Lower lobe of right lung (tissue), 2 donors: ENCODE data around the gene PPP1R9A. TPM values are rescaled to one million over a fixed set of nuclear protein-coding genes. Genes with fewer than 3 reads are reported as not detected.

Source experiments
- ATAC-seq, 2 donors: fragments of 200-7000 bp; cut with Tn5 transposase; one replicate each; pipeline ENCODE4 v1.9.1; 2020 to 2022; ENCODE audit warnings: mild to moderate bottlenecking in 2 of 2, moderate library complexity in 2 of 2
- DNase-seq: peaks from one replicate; pipeline ENCODE4 v3.0.0-alpha.2; 2020
- H3K27ac ChIP-seq: fragments of 200-600 bp; one replicate; pipeline ENCODE4 v1.8.0; 2022
- H3K27me3 ChIP-seq: fragments of 200-600 bp; one replicate; pipeline ENCODE4 v1.8.0; 2022; ENCODE audit warnings: low read depth
- H3K36me3 ChIP-seq: fragments of 200-600 bp; one replicate; pipeline ENCODE4 v1.8.0; 2022; ENCODE audit warnings: mild to moderate bottlenecking
- H3K4me1 ChIP-seq: fragments of 200-600 bp; one replicate; pipeline ENCODE4 v1.8.0; 2022
- H3K4me3 ChIP-seq: fragments of 200-600 bp; one replicate; pipeline ENCODE4 v1.8.0; 2022; ENCODE audit warnings: mild to moderate bottlenecking
- H3K9me3 ChIP-seq: fragments of 200-600 bp; one replicate; pipeline ENCODE4 v1.8.0; 2022
- intact Hi-C: fragments of 100-400 bp; cut with DNase I; formaldehyde crosslinking; loops from one replicate; pipeline ENCODE4 v1.11.0; 2022
- total RNA-seq: library from RNA; stranded (reverse); fragmentation: NEBNext Ultra II Directional; extraction: Animal tissue kit (Norgen Biotek cat#: 25700); gene quantifications from one replicate; pipeline ENCODE4 v1.2.1, GENCODE V29; 2021
- TF ChIP-seq, protein P1 (sequence below): fragments of 200-600 bp; IDR thresholded peaks from one replicate; pipeline ENCODE4 v1.8.0; 2022; ENCODE audit warnings: antibody characterized with exemption, mild to moderate bottlenecking
- donor health status: DM: no; HTN: yes; CAD: no; lungs with severe emphysema.

PPP1R9A gene
- total RNA-seq, 1 donor from 2014 or later: 28.9 TPM

DNA sequence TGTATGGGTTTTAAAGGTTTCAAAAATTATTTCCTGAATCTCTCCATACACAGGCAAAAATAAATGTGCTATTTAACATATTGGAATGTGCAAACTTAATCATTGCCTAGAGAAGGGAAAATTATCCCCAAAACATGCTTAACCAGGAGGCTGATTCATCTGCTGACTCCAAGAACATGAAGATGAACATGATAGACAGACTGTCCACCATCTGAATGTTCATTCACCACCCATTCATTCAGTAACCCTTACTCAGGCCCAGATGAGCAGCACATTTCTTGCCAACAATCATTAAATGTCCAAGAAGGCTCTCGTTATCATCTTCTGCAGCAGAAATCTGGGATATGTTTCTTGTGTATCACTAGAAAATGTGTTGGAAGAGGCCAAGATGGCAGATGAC lies 110.6 kb downstream of the PPP1R9A start:
- no peaks in the 10 kb centered on the region for H3K4me1 ChIP-seq
- TF ChIP-seq, protein P1, sequence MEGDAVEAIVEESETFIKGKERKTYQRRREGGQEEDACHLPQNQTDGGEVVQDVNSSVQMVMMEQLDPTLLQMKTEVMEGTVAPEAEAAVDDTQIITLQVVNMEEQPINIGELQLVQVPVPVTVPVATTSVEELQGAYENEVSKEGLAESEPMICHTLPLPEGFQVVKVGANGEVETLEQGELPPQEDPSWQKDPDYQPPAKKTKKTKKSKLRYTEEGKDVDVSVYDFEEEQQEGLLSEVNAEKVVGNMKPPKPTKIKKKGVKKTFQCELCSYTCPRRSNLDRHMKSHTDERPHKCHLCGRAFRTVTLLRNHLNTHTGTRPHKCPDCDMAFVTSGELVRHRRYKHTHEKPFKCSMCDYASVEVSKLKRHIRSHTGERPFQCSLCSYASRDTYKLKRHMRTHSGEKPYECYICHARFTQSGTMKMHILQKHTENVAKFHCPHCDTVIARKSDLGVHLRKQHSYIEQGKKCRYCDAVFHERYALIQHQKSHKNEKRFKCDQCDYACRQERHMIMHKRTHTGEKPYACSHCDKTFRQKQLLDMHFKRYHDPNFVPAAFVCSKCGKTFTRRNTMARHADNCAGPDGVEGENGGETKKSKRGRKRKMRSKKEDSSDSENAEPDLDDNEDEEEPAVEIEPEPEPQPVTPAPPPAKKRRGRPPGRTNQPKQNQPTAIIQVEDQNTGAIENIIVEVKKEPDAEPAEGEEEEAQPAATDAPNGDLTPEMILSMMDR: no peak
- no peaks in the 10 kb centered on the region for H3K9me3 ChIP-seq
- H3K36me3 ChIP-seq: no peaks in the 10 kb centered on the region
- no peak overlapping the region for H3K27ac ChIP-seq
- intact Hi-C loops: no loop called here
- ATAC-seq: no peak
- H3K4me3 ChIP-seq: no peak overlapping the region
- DNase-seq: no peak
- no peaks in the 10 kb centered on the region for H3K27me3 ChIP-seq

DNA sequence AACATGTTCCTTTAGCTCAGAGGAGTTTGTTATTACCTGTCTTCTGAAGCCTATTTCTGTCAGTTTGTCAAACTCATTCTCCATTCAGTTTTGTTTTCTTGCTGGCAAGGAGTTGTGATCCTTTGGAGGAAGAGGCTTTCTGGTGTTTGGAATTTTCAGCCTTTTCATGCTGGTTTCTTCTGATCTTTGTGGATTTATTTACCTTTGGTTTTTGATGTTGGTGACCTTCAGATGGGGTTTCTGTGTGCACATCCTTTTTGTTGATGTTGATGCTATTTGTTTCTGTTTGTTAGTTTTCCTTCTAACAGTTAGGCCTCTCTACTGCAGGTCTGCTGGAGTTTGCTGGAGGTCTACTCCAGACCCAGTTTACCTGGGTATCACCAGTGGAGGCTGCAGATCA lies 118.6 kb downstream of the PPP1R9A start:
- no peak for ATAC-seq
- intact Hi-C loops: no loop called here
- H3K27me3 ChIP-seq: no peaks in the 10 kb centered on the region
- no peak overlapping the region for H3K27ac ChIP-seq
- H3K4me1 ChIP-seq: peaks cover 5% of the 10 kb centered on the region
- no peak for DNase-seq
- peaks cover 11% of the 10 kb centered on the region for H3K9me3 ChIP-seq
- no peak overlapping the region for H3K4me3 ChIP-seq
- TF ChIP-seq, protein P1: no peak
- H3K36me3 ChIP-seq: no peaks in the 10 kb centered on the region

DNA sequence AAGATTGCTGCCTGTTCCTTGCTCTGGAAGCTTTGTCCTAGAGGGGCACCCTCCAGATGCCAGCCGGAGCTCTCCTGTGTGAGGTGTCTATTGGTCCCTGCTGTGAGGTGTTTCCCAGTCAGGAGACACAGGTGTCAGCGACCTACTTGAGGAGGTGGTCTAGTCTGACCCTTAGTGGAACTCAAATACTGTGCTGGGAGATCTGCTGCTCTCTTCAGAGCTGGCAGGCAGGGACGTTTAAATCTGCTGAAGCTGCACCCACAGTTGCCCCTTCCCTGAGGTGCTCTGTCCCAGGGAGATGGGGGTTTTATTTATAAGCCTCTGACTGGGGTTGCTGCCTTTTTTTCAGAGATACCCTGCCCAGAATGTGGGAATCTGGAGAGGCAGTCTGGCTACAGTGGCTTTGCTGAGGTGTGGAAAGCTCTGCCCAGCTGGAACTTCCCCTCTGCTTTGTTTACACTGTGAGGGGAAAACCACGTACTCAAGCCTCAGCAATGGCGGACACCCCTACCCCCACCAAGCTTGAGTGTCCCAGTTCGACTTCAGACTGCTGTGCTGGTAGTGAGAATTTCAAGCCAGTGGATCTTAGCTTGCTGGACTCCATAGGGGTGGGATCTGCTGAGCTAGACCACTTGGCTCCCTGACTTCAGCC lies 119.2 kb downstream of the PPP1R9A start:
- Histone ChIP-seq H3K4me3 (no peak overlapping the region), H3K4me1 (peaks cover 5% of the 10 kb centered on the region), H3K36me3 (no peaks in the 10 kb centered on the region), H3K27me3 (no peaks in the 10 kb centered on the region), H3K9me3 (peaks cover 11% of the 10 kb centered on the region), H3K27ac (no peak overlapping the region)
- ATAC-seq (peak; percentile 65 to 78), DNase-seq (no peak)
- TF ChIP-seq, protein P1: no peak
- intact Hi-C loops: no loop called here

DNA sequence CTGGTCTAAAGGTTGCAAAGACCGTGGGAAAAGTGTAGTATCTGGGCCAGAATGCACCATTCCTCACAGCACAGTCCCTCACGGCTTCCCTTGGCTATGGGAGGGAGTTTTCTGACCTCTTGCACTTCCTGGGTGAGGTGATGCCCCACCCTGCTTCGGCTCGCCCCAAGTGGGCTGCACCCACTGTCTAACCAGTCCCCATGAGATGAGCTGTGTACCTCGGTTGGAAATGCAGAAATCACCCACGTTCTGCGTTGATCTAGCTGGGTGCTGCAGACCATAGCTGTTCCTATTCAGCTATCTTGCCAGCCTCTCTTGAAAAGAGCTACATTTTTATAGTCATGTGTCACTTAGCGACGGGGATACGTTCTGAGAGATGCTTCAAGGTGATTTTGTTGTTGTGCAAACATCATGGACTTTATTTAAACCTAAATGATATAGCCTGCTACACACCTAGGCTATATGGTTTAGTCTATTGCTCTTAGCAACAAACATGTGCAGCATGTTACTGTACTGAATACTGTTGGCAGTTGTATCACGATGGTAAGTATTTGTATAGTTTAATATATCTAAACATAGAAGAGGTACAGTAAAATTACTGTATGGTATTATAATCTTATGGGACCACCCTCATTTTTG lies 120.0 kb downstream of the PPP1R9A start:
- Histone ChIP-seq H3K9me3 (peaks cover 11% of the 10 kb centered on the region), H3K4me3 (no peak overlapping the region), H3K27me3 (no peaks in the 10 kb centered on the region), H3K36me3 (no peaks in the 10 kb centered on the region), H3K27ac (no peak overlapping the region), H3K4me1 (peaks cover 5% of the 10 kb centered on the region)
- TF ChIP-seq, protein P1: no peak
- intact Hi-C loops: no loop called here
- ATAC-seq (peak; percentile 34 to 62), DNase-seq (no peak)

DNA sequence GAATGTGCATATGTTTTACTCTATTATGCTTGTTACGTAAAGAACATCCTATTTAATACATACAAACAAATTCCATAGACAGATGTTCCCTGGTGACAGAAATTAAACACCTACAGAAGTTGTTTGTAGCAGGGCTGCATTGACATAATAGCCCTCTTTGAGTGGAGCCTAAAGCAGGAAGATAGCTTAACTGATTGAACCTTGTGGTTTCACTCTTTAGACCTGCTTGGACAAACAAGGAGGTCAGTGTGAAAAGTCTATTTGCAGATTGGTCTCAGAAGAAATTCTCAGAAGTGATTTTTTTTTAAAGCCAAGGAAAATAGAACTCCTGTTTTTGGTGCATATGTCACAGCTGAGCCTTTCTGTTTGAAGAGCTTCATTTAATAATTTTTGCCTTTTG lies 121.3 kb downstream of the PPP1R9A start:
- no peak overlapping the region for H3K4me3 ChIP-seq
- ATAC-seq: peak in 1 of 2 donors; percentile 50
- H3K4me1 ChIP-seq: peaks cover 5% of the 10 kb centered on the region
- intact Hi-C loops: no loop called here
- peaks cover 11% of the 10 kb centered on the region for H3K9me3 ChIP-seq
- no peaks in the 10 kb centered on the region for H3K27me3 ChIP-seq
- H3K27ac ChIP-seq: no peak overlapping the region
- TF ChIP-seq, protein P1: no peak
- no peak for DNase-seq
- H3K36me3 ChIP-seq: no peaks in the 10 kb centered on the region
